Epithelial cell of esophagus (primary cell): ENCODE measurements around the gene B9D1.

Source experiments
- DNase-seq: peaks from one replicate; pipeline ENCODE4 v3.0.0; 2010; ENCODE audit warnings: low read depth
- H3K4me3 ChIP-seq: 2 replicates; pipeline ENCODE4 v1.5.1; 2011; ENCODE audit warnings: mild to moderate bottlenecking, low read length, control low read depth
- TF ChIP-seq, protein P1 (sequence below): IDR thresholded peaks from 2 replicates; pipeline ENCODE4 v1.5.1; 2011; ENCODE audit warnings: low read depth, mild to moderate bottlenecking, low read length, control low read depth, inconsistent platforms; ENCODE audit not compliant: insufficient read depth; ENCODE audit errors: missing control alignments

The B9D1 gene

DNA sequence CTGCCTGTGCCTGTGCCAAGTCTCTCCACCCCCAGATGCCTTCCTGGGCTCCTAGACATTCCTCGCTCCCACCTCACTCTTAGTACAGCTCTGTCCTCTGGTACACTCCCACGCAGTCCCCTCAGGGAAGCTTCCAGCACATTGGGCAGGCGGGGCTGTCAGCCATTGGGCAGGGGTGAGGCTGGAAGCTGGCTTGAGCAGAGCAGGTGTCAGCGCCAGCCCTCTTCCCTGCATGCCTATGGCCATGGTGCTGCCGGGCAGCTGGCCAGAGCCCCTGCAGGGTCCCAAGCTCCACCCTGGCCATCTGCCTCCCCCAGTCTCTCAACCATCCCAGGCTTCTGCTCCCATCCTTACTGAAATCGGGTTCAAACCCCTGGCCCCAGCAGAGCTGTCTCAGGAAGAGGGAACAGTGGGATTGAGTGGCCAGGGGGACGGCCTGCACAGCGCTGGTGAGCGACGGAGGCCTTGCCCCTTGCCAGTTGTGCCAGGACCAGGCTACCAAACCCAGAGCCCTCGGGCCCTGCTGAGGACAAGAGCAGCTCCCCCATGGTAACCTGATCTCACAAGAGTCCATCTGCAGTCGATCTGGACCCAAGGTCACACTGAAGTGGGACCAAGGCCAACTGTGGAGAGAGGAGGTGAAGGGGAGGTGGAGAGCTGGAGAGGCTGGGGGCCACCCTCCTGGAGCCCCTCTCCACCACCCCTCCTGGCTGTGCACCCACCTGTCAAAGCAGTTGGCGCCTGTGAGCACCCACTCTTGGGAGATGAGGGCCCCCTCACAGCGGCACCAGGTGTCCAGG, 2.4 kb upstream of the B9D1 start:
- TF ChIP-seq, protein P1, sequence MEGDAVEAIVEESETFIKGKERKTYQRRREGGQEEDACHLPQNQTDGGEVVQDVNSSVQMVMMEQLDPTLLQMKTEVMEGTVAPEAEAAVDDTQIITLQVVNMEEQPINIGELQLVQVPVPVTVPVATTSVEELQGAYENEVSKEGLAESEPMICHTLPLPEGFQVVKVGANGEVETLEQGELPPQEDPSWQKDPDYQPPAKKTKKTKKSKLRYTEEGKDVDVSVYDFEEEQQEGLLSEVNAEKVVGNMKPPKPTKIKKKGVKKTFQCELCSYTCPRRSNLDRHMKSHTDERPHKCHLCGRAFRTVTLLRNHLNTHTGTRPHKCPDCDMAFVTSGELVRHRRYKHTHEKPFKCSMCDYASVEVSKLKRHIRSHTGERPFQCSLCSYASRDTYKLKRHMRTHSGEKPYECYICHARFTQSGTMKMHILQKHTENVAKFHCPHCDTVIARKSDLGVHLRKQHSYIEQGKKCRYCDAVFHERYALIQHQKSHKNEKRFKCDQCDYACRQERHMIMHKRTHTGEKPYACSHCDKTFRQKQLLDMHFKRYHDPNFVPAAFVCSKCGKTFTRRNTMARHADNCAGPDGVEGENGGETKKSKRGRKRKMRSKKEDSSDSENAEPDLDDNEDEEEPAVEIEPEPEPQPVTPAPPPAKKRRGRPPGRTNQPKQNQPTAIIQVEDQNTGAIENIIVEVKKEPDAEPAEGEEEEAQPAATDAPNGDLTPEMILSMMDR = no peak
- H3K4me3 ChIP-seq = no peak overlapping the region
- DNase-seq = peak; percentile 50

- TF ChIP-seq, protein P1 = no peak
- no peak overlapping the region for H3K4me3 ChIP-seq
- DNase-seq = no peak
Observed at GRCh38 chr17:19363460-19364035, 1.0 kb upstream of the B9D1 start.

DNA sequence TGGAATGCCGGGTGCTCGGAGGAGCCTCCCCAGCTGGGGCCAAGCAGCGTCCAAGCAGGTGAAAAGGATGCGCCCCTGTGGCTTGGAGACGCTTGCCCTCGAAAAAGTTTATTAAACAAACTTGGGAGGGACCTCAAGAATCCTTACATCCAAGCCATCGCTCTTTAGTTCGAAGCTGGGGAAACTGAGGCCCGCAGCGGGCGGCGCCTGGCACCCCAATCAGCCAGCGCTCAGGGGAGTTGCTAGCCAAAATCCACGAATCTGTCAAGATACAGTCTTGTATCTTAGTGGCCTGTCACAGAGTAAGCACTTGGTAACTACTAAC, 553 bp upstream of the B9D1 start:
- peak overlapping the region; percentile 66 for H3K4me3 ChIP-seq
- DNase-seq = no peak
- TF ChIP-seq, protein P1 = no peak

- TF ChIP-seq, protein P1 = no peak
- no peak for DNase-seq
- peak overlapping the region; percentile 66 for H3K4me3 ChIP-seq
Observed at GRCh38 chr17:19361944-19362276, 613 bp downstream of the B9D1 start.

DNA sequence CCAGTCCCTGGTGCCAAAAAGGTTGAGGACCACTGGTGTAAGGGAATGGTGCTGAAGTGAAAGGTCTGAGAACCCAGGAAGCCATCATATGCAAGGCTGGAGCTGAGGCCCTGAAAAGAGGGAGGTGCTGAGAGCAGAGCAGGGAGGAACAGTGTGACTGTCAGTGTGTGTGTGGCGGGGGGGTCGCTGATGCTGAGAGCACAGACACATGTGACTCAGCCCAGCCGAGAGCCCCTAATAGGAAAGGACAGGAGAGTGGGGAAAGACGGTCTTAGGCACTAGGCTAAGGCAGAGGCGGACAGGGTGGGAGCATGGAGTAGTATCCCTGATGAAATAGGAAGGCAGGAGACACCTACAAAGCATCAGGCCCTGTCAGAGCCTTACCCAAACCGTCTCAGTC, 1.2 kb downstream of the B9D1 start:
- DNase-seq = no peak
- TF ChIP-seq, protein P1 = no peak
- peak overlapping the region; percentile 66 for H3K4me3 ChIP-seq

GRCh38 chr17:19360772-19361171, 1.8 kb downstream of the B9D1 start:
- no peak overlapping the region for H3K4me3 ChIP-seq
- no peak for DNase-seq

More at GRCh38 chr17:19360772-19361171, 1.8 kb downstream of the B9D1 start:
- TF ChIP-seq, protein P1 = no peak
